ENCODE data around the gene TPR. TPM values are rescaled to one million over a fixed set of nuclear protein-coding genes. Genes with fewer than 3 reads are reported as not detected.
A peak's percentile ranks its signal among the peaks of the same experiment; 100 is the strongest.

Gene TPR
- total RNA-seq, 2 experiments from 2014 or later, result 165 to 167 TPM

DNA sequence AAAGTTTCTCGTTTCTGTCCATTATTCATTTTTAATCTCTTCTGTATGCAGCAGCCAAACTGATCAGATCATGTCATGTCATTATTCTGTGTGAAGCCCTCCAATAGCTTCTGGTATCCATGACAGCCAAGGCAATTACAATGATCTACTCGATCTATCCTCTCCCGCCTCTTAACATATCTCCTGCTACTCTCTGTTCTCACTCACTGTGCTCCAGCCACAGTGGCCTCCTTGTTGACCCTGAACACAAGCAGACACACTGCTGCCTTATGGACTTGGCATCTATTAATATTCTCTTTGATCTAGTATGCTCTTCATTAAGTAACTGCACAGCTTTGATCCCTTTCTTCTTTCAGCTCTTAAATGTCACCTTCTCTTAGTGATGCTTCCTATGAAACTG, 59.5 kb downstream of the TPR start:
- CTCF ChIA-PET, result interaction anchor here (2.3 kb wide), 1 partner anchor 10 kb away, joined by 11 read pairs; no protein-coding TSS in a partner anchor

DNA sequence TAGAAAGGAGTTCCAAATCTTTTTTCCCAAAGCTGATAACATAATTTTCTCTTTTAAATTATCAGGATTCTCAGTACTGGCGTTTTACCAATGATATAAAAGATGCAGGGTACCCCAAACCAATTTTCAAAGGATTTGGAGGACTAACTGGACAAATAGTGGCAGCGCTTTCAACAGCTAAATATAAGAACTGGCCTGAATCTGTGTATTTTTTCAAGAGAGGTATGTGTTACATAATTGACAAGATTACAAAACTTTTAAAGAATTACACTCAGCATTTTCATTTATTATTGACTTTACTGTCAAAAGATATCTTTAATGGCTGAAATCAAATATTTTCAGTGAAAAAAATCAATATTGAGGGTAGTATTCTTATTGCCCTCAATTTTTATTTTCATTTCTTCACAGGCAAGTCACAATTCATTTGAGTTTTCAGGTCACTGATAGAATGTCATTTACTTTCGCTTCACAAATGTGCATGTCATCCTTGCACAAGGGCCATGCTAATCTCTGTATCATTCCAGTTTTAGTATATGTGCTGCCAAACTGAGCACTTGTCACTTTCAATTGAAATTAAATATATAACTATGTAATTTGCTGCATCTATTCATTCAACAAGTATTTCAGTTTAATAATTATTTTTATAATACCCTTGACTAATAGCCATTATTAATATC, 63.5 kb downstream of the TPR start:
- CTCF ChIA-PET, result interaction anchor here (0.5 to 0.6 kb wide), 2 partner anchors 64 to 1135 kb away, joined by 3 read pairs; partner anchors contain the start of genes ODR4 and TPR
- H3K4me3 Mint-ChIP-seq, result no peak overlapping the region
- peaks cover 23% of the 10 kb centered on the region for H3K4me1 Mint-ChIP-seq
- no peak overlapping the region for H3K27ac Mint-ChIP-seq
- peaks cover 47% of the 10 kb centered on the region for H3K36me3 Mint-ChIP-seq (ENCODE audit: low read depth)
- no peak for DNase-seq
- peaks cover 2% of the 10 kb centered on the region for H3K9me3 Mint-ChIP-seq
- POLR2A ChIA-PET, result no interaction called here
- no peaks in the 10 kb centered on the region for H3K27me3 Mint-ChIP-seq

More for the DNA sequence above, 59.5 kb downstream of the TPR start:
- no peak for DNase-seq
- no peaks in the 10 kb centered on the region for H3K27me3 Mint-ChIP-seq
- peaks cover 69% of the 10 kb centered on the region for H3K36me3 Mint-ChIP-seq (ENCODE audit: low read depth)
- H3K4me1 Mint-ChIP-seq, result peaks cover 28% of the 10 kb centered on the region
- H3K4me3 Mint-ChIP-seq, result no peak overlapping the region
- peak overlapping the region; percentile 1 for H3K27ac Mint-ChIP-seq
- H3K9me3 Mint-ChIP-seq, result no peaks in the 10 kb centered on the region
- POLR2A ChIA-PET, result interaction anchor here (0.8 kb wide), 1 partner anchor 26 kb away, joined by 5 read pairs; no protein-coding TSS in a partner anchor

GRCh38 chr1:186310307-186310706, 64.7 kb downstream of the TPR start:
- POLR2A ChIA-PET, result no interaction called here
- no peak for DNase-seq

GRCh38 chr1:186308264-186309060, 66.6 kb downstream of the TPR start:
- CTCF ChIA-PET, result interaction anchor here (0.6 to 1.9 kb wide), 4 partner anchors 11 to 67 kb away, joined by 3 to 7 read pairs (median 6); partner anchors contain the start of genes ODR4 and TPR
- peak; percentile 40 for DNase-seq
- Mint-ChIP-seq H3K27ac (no peak overlapping the region), H3K4me3 (no peak overlapping the region), H3K9me3 (peaks cover 5% of the 10 kb centered on the region), H3K4me1 (peaks cover 47% of the 10 kb centered on the region), H3K27me3 (no peaks in the 10 kb centered on the region), H3K36me3 (ENCODE audit: low read depth) (peaks cover 30% of the 10 kb centered on the region)
- POLR2A ChIA-PET, result no interaction called here

More at GRCh38 chr1:186310307-186310706, 64.7 kb downstream of the TPR start:
- Mint-ChIP-seq H3K36me3 (ENCODE audit: low read depth) (peaks cover 40% of the 10 kb centered on the region), H3K4me1 (peaks cover 31% of the 10 kb centered on the region), H3K9me3 (peaks cover 5% of the 10 kb centered on the region), H3K27ac (no peak overlapping the region), H3K4me3 (no peak overlapping the region), H3K27me3 (no peaks in the 10 kb centered on the region)
- CTCF ChIA-PET, result no interaction called here

DNA sequence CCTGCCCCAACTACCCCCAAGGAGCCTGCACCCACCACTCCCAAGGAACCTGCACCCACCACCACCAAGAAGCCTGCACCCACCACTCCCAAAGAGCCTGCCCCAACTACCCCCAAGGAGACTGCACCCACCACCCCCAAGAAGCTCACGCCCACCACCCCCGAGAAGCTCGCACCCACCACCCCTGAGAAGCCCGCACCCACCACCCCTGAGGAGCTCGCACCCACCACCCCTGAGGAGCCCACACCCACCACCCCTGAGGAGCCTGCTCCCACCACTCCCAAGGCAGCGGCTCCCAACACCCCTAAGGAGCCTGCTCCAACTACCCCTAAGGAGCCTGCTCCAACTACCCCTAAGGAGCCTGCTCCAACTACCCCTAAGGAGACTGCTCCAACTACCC, 67.6 kb downstream of the TPR start:
- Mint-ChIP-seq H3K4me3 (no peak overlapping the region), H3K4me1 (peaks cover 52% of the 10 kb centered on the region), H3K36me3 (ENCODE audit: low read depth) (peaks cover 26% of the 10 kb centered on the region), H3K27ac (peak overlapping the region; percentile 91), H3K27me3 (no peaks in the 10 kb centered on the region), H3K9me3 (peaks cover 7% of the 10 kb centered on the region)
- ChIA-PET POLR2A (no interaction called here), CTCF (no interaction called here)
- no peak for DNase-seq

DNA sequence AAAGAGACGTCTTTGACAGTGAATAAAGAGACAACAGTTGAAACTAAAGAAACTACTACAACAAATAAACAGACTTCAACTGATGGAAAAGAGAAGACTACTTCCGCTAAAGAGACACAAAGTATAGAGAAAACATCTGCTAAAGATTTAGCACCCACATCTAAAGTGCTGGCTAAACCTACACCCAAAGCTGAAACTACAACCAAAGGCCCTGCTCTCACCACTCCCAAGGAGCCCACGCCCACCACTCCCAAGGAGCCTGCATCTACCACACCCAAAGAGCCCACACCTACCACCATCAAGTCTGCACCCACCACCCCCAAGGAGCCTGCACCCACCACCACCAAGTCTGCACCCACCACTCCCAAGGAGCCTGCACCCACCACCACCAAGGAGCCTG, 68.5 kb downstream of the TPR start:
- POLR2A ChIA-PET, result no interaction called here
- Mint-ChIP-seq H3K36me3 (ENCODE audit: low read depth) (peaks cover 28% of the 10 kb centered on the region), H3K27ac (peak overlapping the region; percentile 91), H3K4me3 (peak overlapping the region; percentile 21), H3K4me1 (peaks cover 60% of the 10 kb centered on the region), H3K27me3 (no peaks in the 10 kb centered on the region), H3K9me3 (peaks cover 8% of the 10 kb centered on the region)
- peak; percentile 50 for DNase-seq
- CTCF ChIA-PET, result interaction anchor here (1.0 to 1.8 kb wide), 3 partner anchors 13 to 21 kb away, joined by 3 to 4 read pairs (median 3); no protein-coding TSS in a partner anchor

GRCh38 chr1:186304982-186305949, 69.8 kb downstream of the TPR start:
- POLR2A ChIA-PET, result interaction anchor here (0.6 kb wide), 1 partner anchor 70 kb away, joined by 6 read pairs; the partner anchor contains the start of gene ODR4
- CTCF ChIA-PET, result interaction anchor here (1.0 to 1.9 kb wide), 5 partner anchors 10 to 20 kb away, joined by 3 to 8 read pairs (median 3); partner anchors contain the start of gene PRG4
- Mint-ChIP-seq H3K27ac (peak overlapping the region; percentile 91), H3K27me3 (no peaks in the 10 kb centered on the region), H3K9me3 (peaks cover 8% of the 10 kb centered on the region), H3K4me3 (peak overlapping the region; percentile 20), H3K36me3 (ENCODE audit: low read depth) (peaks cover 25% of the 10 kb centered on the region), H3K4me1 (peaks cover 61% of the 10 kb centered on the region)
- DNase-seq, result peak; percentile 66

DNA sequence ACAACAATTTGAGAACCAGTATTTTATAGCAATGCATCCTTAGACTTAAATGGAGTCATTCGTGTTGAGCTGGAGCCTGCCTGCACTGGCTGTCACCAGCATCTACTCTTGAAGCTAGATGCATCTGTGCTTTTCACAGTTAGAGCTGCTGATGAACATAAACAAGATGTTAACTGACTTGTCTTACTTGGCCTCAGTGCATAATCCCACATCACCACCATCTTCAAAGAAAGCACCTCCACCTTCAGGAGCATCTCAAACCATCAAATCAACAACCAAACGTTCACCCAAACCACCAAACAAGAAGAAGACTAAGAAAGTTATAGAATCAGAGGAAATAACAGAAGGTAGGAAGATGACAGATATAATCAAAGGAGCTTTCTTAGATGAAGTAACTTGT, 71.1 kb downstream of the TPR start:
- peak; percentile 51 for DNase-seq
- Mint-ChIP-seq H3K4me1 (peaks cover 69% of the 10 kb centered on the region), H3K4me3 (no peak overlapping the region), H3K36me3 (ENCODE audit: low read depth) (peaks cover 20% of the 10 kb centered on the region), H3K27me3 (no peaks in the 10 kb centered on the region), H3K9me3 (peaks cover 6% of the 10 kb centered on the region), H3K27ac (peak overlapping the region; percentile 91)
- ChIA-PET CTCF (interaction anchor here (1.0 to 1.9 kb wide), 3 partner anchors 8 to 71 kb away, joined by 3 to 8 read pairs (median 4); partner anchors contain the start of genes PRG4 and TPR), POLR2A (interaction anchor here (1.0 kb wide), 1 partner anchor 21 kb away, joined by 4 read pairs; no protein-coding TSS in a partner anchor)

GRCh38 chr1:186302381-186302920, 72.6 kb downstream of the TPR start:
- POLR2A ChIA-PET, result no interaction called here
- peaks cover 20% of the 10 kb centered on the region for H3K36me3 Mint-ChIP-seq (ENCODE audit: low read depth)
- no peak overlapping the region for H3K4me3 Mint-ChIP-seq
- H3K27me3 Mint-ChIP-seq, result no peaks in the 10 kb centered on the region
- no peak for DNase-seq
- peaks cover 6% of the 10 kb centered on the region for H3K9me3 Mint-ChIP-seq
- H3K4me1 Mint-ChIP-seq, result peaks cover 77% of the 10 kb centered on the region
- CTCF ChIA-PET, result interaction anchor here (2.2 kb wide), 1 partner anchor 11 kb away, joined by 19 read pairs; no protein-coding TSS in a partner anchor
- peak overlapping the region; percentile 84 for H3K27ac Mint-ChIP-seq

- CTCF ChIA-PET, result interaction anchor here (1.3 to 2.2 kb wide), 2 partner anchors 10 to 74 kb away, joined by 3 to 19 read pairs; partner anchors contain the start of gene TPR
- peaks cover 72% of the 10 kb centered on the region for H3K4me1 Mint-ChIP-seq
- peak overlapping the region; percentile 84 for H3K27ac Mint-ChIP-seq
- H3K36me3 Mint-ChIP-seq (ENCODE audit: low read depth), result peaks cover 18% of the 10 kb centered on the region
- peaks cover 6% of the 10 kb centered on the region for H3K9me3 Mint-ChIP-seq
- H3K4me3 Mint-ChIP-seq, result no peak overlapping the region
- no peaks in the 10 kb centered on the region for H3K27me3 Mint-ChIP-seq
- DNase-seq, result peak; percentile 26
- POLR2A ChIA-PET, result no interaction called here
These were observed 73.6 kb downstream of the TPR start for GRCh38 chr1:186301448-186301847.

DNA sequence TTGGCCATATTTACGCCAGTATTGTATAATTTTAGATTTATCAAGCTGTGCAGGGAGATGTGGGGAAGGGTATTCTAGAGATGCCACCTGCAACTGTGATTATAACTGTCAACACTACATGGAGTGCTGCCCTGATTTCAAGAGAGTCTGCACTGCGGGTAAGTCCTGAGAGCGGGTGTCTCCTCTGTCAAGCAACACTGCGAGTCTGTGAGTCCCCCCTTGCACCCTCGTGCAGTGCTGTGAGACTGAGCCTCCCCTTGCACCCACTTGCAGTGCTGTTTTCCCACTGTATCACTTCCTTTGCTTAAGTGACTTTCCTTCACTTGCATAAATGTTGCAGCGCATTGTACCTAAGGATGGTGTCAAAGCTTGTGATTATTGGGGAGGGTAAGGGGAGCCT, 75.0 kb downstream of the TPR start:
- Mint-ChIP-seq H3K27ac (no peak overlapping the region), H3K4me3 (no peak overlapping the region), H3K27me3 (no peaks in the 10 kb centered on the region), H3K36me3 (ENCODE audit: low read depth) (peaks cover 15% of the 10 kb centered on the region), H3K4me1 (peaks cover 69% of the 10 kb centered on the region), H3K9me3 (peaks cover 3% of the 10 kb centered on the region)
- POLR2A ChIA-PET, result no interaction called here
- CTCF ChIA-PET, result interaction anchor here (0.9 to 1.1 kb wide), 3 partner anchors 10 to 71 kb away, joined by 3 read pairs; no protein-coding TSS in a partner anchor
- DNase-seq, result no peak
